Esophagus squamous epithelium (tissue), 4 donors: ENCODE results near the gene CRELD2.

Experiments
- POLR2A ChIP-seq, 4 donors: fragments of 450-650 bp; IDR thresholded peaks; one replicate each; pipeline ENCODE4 v1.6.1; 2017; ENCODE audit warnings: antibody characterized with exemption in 4 of 4, mild to moderate bottlenecking in 4 of 4, moderate library complexity in 3 of 4
- TF ChIP-seq, protein P1 (sequence below), 6 experiments: fragments of 450-650 bp in 4 of 6; fragments of 200-600 bp in 2 of 6; sonication (generic) in 2 of 6; IDR thresholded peaks; one replicate each; pipeline ENCODE4 v1.5.1; 2016 to 2019; ENCODE audit warnings: antibody characterized with exemption in 6 of 6, mild to moderate bottlenecking in 4 of 6, moderate library complexity in 4 of 6

DNA sequence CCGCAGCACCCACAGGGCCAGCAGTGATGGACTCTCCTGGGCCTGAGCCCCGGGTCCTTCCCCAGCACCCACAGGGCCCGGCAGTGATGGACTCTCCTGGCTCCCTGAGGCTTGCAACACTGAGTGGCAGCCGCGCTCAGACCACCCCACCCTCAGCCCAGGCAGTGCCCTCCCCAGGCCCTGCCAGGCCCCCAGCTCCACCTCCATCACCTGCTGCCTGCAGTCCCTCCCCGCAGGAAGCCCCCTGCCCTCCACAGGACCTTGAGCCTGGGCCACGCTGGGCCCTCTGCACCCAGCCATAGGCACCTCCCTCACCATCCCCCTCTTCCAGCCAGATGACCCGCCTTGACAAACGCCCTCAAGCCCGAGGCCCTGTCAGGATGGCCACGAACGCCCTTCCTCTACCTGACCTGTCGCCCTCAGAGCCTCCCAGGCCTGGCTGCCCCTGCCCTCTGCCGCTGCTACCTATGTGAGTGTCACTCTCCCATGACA lies 11.6 kb upstream of the CRELD2 start:
- TF ChIP-seq, protein P1, sequence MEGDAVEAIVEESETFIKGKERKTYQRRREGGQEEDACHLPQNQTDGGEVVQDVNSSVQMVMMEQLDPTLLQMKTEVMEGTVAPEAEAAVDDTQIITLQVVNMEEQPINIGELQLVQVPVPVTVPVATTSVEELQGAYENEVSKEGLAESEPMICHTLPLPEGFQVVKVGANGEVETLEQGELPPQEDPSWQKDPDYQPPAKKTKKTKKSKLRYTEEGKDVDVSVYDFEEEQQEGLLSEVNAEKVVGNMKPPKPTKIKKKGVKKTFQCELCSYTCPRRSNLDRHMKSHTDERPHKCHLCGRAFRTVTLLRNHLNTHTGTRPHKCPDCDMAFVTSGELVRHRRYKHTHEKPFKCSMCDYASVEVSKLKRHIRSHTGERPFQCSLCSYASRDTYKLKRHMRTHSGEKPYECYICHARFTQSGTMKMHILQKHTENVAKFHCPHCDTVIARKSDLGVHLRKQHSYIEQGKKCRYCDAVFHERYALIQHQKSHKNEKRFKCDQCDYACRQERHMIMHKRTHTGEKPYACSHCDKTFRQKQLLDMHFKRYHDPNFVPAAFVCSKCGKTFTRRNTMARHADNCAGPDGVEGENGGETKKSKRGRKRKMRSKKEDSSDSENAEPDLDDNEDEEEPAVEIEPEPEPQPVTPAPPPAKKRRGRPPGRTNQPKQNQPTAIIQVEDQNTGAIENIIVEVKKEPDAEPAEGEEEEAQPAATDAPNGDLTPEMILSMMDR (IDR thresholded peaks at IDR 0.05) = no peak
- no peak for TF ChIP-seq POLR2A (IDR thresholded peaks at IDR 0.05)
